H1 (cell line): ENCODE data around the gene NAV3. TPM values are rescaled to one million over a fixed set of nuclear protein-coding genes. Genes with fewer than 3 reads are reported as not detected.

Experiments
- CTCF ChIA-PET: fragments of 300-600 bp; sonication (Branson Sonifier 250); formaldehyde crosslinking; loops from one replicate; lab custom pipeline; 2021; ENCODE audit not compliant: partially characterized antibody; lab: Charles Lee
- POLR2A ChIA-PET: fragments of 300-600 bp; sonication (Branson Sonifier 250); formaldehyde crosslinking; loops from one replicate; lab custom pipeline; 2021; ENCODE audit warnings: inconsistent platforms; ENCODE audit not compliant: partially characterized antibody; lab: Charles Lee
- DNase-seq, 2 experiments: peaks; one replicate each; pipeline versions ENCODE4 v3.0.0 to v3.0.0-alpha.2; 2010 to 2022; ENCODE audit warnings: low spot score in 2 of 2, low read depth in 1 of 2, mixed read lengths in 1 of 2
- FAIRE-seq: peaks from 2 replicates; lab custom pipeline; 2011; peaks lifted over from hg19 to GRCh38; lab: Jason Lieb, UNC
- H2AFZ ChIP-seq: 2 replicates; pipeline ENCODE4 v1.8.1; 2012; ENCODE audit warnings: low read length, inconsistent platforms
- H2AK5ac ChIP-seq: 2 replicates; pipeline ENCODE4 v1.6.1; 2013; ENCODE audit warnings: low read depth, low read length
- H2BK120ac ChIP-seq: replicated peaks from 2 replicates; pipeline ENCODE3; 2013; ENCODE audit warnings: low read depth, low read length, inconsistent platforms
- H2BK12ac ChIP-seq: 2 replicates; pipeline ENCODE4 v1.6.1; 2013; ENCODE audit warnings: low read depth, low read length
- H2BK15ac ChIP-seq: 2 replicates; pipeline ENCODE4 v1.6.1; 2013; ENCODE audit warnings: low read length
- H2BK20ac ChIP-seq: 2 replicates; pipeline ENCODE4 v1.6.1; 2013; ENCODE audit warnings: low read length
- H2BK5ac ChIP-seq: 2 replicates; pipeline ENCODE4 v1.6.1; 2013; ENCODE audit warnings: low read depth, low read length
- H3K14ac ChIP-seq: 2 replicates; pipeline ENCODE4 v1.6.1; 2013; ENCODE audit warnings: inconsistent platforms; ENCODE audit not compliant: insufficient read length
- H3K18ac ChIP-seq: 2 replicates; pipeline ENCODE4 v1.6.1; 2013; ENCODE audit warnings: low read length; ENCODE audit errors: extremely low read depth
- H3K23ac ChIP-seq: 2 replicates; pipeline ENCODE4 v1.6.1; 2013; ENCODE audit warnings: inconsistent platforms; ENCODE audit not compliant: insufficient read length
- H3K23me2 ChIP-seq: 2 replicates; pipeline ENCODE4 v1.6.1; 2013; ENCODE audit warnings: low read depth, low read length
- H3K27ac ChIP-seq: 2 replicates; pipeline ENCODE4 v1.6.1; 2011; ENCODE audit warnings: low read depth, low read length, inconsistent platforms
- H3K27me3 ChIP-seq, 4 experiments: replicated peaks in 1 of 4; 1 replicate in 1 of 4; 2 replicates in 3 of 4; pipeline versions ENCODE4 v1.6.1 to v1.8.1; 2011 to 2013; ENCODE audit warnings: low read length in 3 of 4, mild to moderate bottlenecking in 3 of 4, inconsistent platforms in 2 of 4, mixed read lengths in 2 of 4, moderate library complexity in 1 of 4; ENCODE audit not compliant: control insufficient read depth in 3 of 4, insufficient read depth in 3 of 4; ENCODE audit errors: extremely low read depth in 1 of 4
- H3K36me3 ChIP-seq, 4 experiments: 2 replicates each; pipeline versions ENCODE4 v1.6.1 to v1.8.1; 2011 to 2013; ENCODE audit warnings: mild to moderate bottlenecking in 4 of 4, low read length in 3 of 4, moderate library complexity in 2 of 4, control low read depth in 1 of 4, inconsistent platforms in 1 of 4; ENCODE audit not compliant: insufficient read depth in 4 of 4, control insufficient read depth in 2 of 4
- H3K4ac ChIP-seq: replicated peaks from 2 replicates; pipeline ENCODE3; 2013; ENCODE audit warnings: low read length, low read depth, mixed read lengths, inconsistent platforms; ENCODE audit not compliant: insufficient read length
- H3K4me1 ChIP-seq, 4 experiments: replicated peaks in 1 of 4; 1 replicate in 1 of 4; 2 replicates in 3 of 4; pipeline versions ENCODE4 v1.6.1 to v1.8.1; 2011 to 2013; ENCODE audit warnings: low read length in 3 of 4, inconsistent platforms in 2 of 4, mixed read lengths in 1 of 4; ENCODE audit not compliant: insufficient read depth in 4 of 4, control insufficient read depth in 3 of 4
- H3K4me2 ChIP-seq, 2 experiments: 2 replicates each; pipeline versions ENCODE4 v1.6.1 to v1.8.1; 2011 to 2013; ENCODE audit warnings: low read depth in 2 of 2, low read length in 2 of 2, control low read depth in 1 of 2, inconsistent platforms in 1 of 2, mild to moderate bottlenecking in 1 of 2; ENCODE audit not compliant: insufficient read depth in 1 of 2
- H3K4me3 ChIP-seq, 4 experiments: fragments of 200-600, 300-600 bp in 1 of 4; sonication (generic), shearing (Covaris generic), sonication (Bioruptor Twin) in 1 of 4; 2 replicates each; pipeline versions ENCODE4 v1.5.1 to v1.8.1; 2011 to 2016; ENCODE audit warnings: low read length in 4 of 4, low read depth in 3 of 4, control low read depth in 2 of 4, inconsistent platforms in 2 of 4, mild to moderate bottlenecking in 2 of 4, mixed read lengths in 1 of 4, moderate library complexity in 1 of 4; ENCODE audit not compliant: insufficient read depth in 2 of 4; ENCODE audit errors: extremely low read depth in 1 of 4
- H3K56ac ChIP-seq: replicated peaks from 2 replicates; pipeline ENCODE3; 2013; ENCODE audit warnings: low read depth, mild to moderate bottlenecking, mixed read lengths, low read length, inconsistent platforms; ENCODE audit not compliant: insufficient read length
- H3K79me1 ChIP-seq: 2 replicates; pipeline ENCODE4 v1.6.1; 2013; ENCODE audit warnings: low read depth, low read length, control low read depth
- H3K79me2 ChIP-seq, 2 experiments: 2 replicates each; pipeline versions ENCODE4 v1.6.1 to v1.8.1; 2012 to 2013; ENCODE audit warnings: low read length in 2 of 2, mild to moderate bottlenecking in 2 of 2, inconsistent platforms in 1 of 2; ENCODE audit not compliant: insufficient read depth in 2 of 2, control insufficient read depth in 1 of 2
- H3K9ac ChIP-seq, 4 experiments: replicated peaks in 1 of 4; 1 replicate in 1 of 4; 2 replicates in 3 of 4; pipeline versions ENCODE4 v1.6.1 to v1.8.1; 2011 to 2013; ENCODE audit warnings: low read depth in 3 of 4, low read length in 3 of 4, control low read depth in 2 of 4, mild to moderate bottlenecking in 2 of 4, moderate library complexity in 2 of 4, inconsistent platforms in 1 of 4; ENCODE audit errors: extremely low read depth in 1 of 4
- H3K9me3 ChIP-seq, 2 experiments: 2 replicates each; pipeline versions ENCODE4 v1.6.1 to v1.8.1; 2012 to 2013; ENCODE audit warnings: mild to moderate bottlenecking in 2 of 2, moderate library complexity in 2 of 2, control low read depth in 1 of 2, inconsistent platforms in 1 of 2, low read depth in 1 of 2, low read length in 1 of 2, mixed read lengths in 1 of 2; ENCODE audit not compliant: insufficient read depth in 2 of 2
- H4K20me1 ChIP-seq, 2 experiments: replicated peaks in 1 of 2; 2 replicates each; pipeline versions ENCODE3 to v1.8.1; 2011 to 2013; ENCODE audit warnings: inconsistent platforms in 2 of 2, low read length in 2 of 2, mild to moderate bottlenecking in 1 of 2; ENCODE audit not compliant: insufficient read depth in 2 of 2, control insufficient read depth in 1 of 2
- H4K5ac ChIP-seq: 2 replicates; pipeline ENCODE4 v1.6.1; 2013; ENCODE audit warnings: low read length, low read depth, mixed read lengths, inconsistent platforms; ENCODE audit not compliant: insufficient read length
- H4K8ac ChIP-seq: 2 replicates; pipeline ENCODE4 v1.8.0; 2013; ENCODE audit warnings: mild to moderate bottlenecking, moderate library complexity, low read length, inconsistent platforms; ENCODE audit not compliant: insufficient read depth; ENCODE audit errors: extremely low read depth
- H4K91ac ChIP-seq: replicated peaks from 2 replicates; pipeline ENCODE3; 2013; ENCODE audit warnings: low read length, mixed read lengths, inconsistent platforms; ENCODE audit not compliant: insufficient read length
- ATF3 ChIP-seq: IDR thresholded peaks from 2 replicates; pipeline ENCODE4 v1.6.1; 2011; ENCODE audit warnings: low read depth, mild to moderate bottlenecking, low read length; ENCODE audit not compliant: insufficient read depth
- BRCA1 ChIP-seq: IDR thresholded peaks from 2 replicates; pipeline ENCODE4 v1.6.1; 2012; ENCODE audit warnings: low read depth, low read length, improper control_type of control experiment
- CBX5 ChIP-seq: fragments of 300-800, 300-1000 bp; sonication (generic); IDR thresholded peaks from 2 replicates; pipeline ENCODE4 v1.7.1; 2016; ENCODE audit warnings: antibody characterized with exemption, low read length, low read depth
- CEBPB ChIP-seq: IDR thresholded peaks from 2 replicates; pipeline ENCODE4 v1.6.1; 2012; ENCODE audit warnings: low read depth, low read length
- CHD1 ChIP-seq: IDR thresholded peaks from 2 replicates; pipeline ENCODE4 v1.6.1; 2012; ENCODE audit warnings: low read depth, low read length, improper control_type of control experiment
- CREB1 ChIP-seq: IDR thresholded peaks from 2 replicates; pipeline ENCODE4 v1.6.1; 2012; ENCODE audit warnings: inconsistent platforms
- CTBP2 ChIP-seq: IDR thresholded peaks from 2 replicates; pipeline ENCODE4 v1.7.0; 2011; ENCODE audit warnings: borderline replicate concordance, mild to moderate bottlenecking, moderate library complexity, mixed read lengths, low read length; ENCODE audit not compliant: insufficient read depth, insufficient read length
- GTF2F1 ChIP-seq: IDR thresholded peaks from 2 replicates; pipeline ENCODE4 v1.6.1; 2012; ENCODE audit warnings: low read depth, low read length, improper control_type of control experiment, borderline replicate concordance
- HDAC6 ChIP-seq: IDR thresholded peaks from one replicate; pipeline ENCODE4 v1.7.1; 2012; ENCODE audit warnings: low read depth, mild to moderate bottlenecking, inconsistent platforms, low read length, moderate library complexity
- NRF1 ChIP-seq: IDR thresholded peaks from 2 replicates; pipeline ENCODE4 v1.6.1; 2011; ENCODE audit warnings: mild to moderate bottlenecking, low read depth, low read length, improper control_type of control experiment
- RFX5 ChIP-seq: IDR thresholded peaks from 2 replicates; pipeline ENCODE4 v1.6.1; 2011; ENCODE audit warnings: low read depth, low read length, improper control_type of control experiment, borderline replicate concordance
- SIN3A ChIP-seq, 2 experiments: IDR thresholded peaks in 1 of 2; conservative IDR thresholded peaks in 1 of 2; 2 replicates each; pipeline ENCODE4 v1.6.1; 2011 to 2012; ENCODE audit warnings: low read length in 2 of 2, improper control_type of control experiment in 1 of 2, low read depth in 1 of 2, mild to moderate bottlenecking in 1 of 2
- SP1 ChIP-seq: IDR thresholded peaks from 2 replicates; pipeline ENCODE4 v1.6.1; 2011; ENCODE audit warnings: low read depth, low read length
- SP4 ChIP-seq: IDR thresholded peaks from 2 replicates; pipeline ENCODE4 v1.6.1; 2012; ENCODE audit warnings: low read length, inconsistent platforms
- TAF1 ChIP-seq: IDR thresholded peaks from 2 replicates; pipeline ENCODE4 v1.6.1; 2011; ENCODE audit warnings: mild to moderate bottlenecking, low read depth, low read length
- WGBS, 2 experiments: shearing (Covaris generic) in 1 of 2; methylation state at CpG; one replicate each; pipeline versions ENCODE4 v1.1.6 to v1.1.7; 2013 to 2015; ENCODE audit warnings: low lambda C conversion rate in 2 of 2, mixed read lengths in 2 of 2, inconsistent platforms in 1 of 2, low coverage in 1 of 2, missing lambda C conversion rate in 1 of 2; ENCODE audit not compliant: insufficient replicate concordance in 2 of 2, insufficient coverage in 1 of 2, insufficient read length in 1 of 2; ENCODE audit errors: extremely low coverage in 1 of 2, missing lambda C conversion rate in 1 of 2; 5-methylcytosine and 5-hydroxymethylcytosine counted together
- polyA plus RNA-seq, 7 experiments: library from polyadenylated mRNA; depleted of rRNA in 3 of 7; stranded (reverse) in 5 of 7; unstranded in 2 of 7; fragments of >200 nt in 5 of 7; fragments of 200-250 nt in 2 of 7; gene quantifications; 1 replicate in 5 of 7; 2 replicates in 1 of 7; 4 replicates in 1 of 7; pipeline versions ENCODE4 v1.2.1 to v1.2.3, GENCODE V29; 2011 to 2013; ENCODE audit warnings: missing spikeins in 2 of 7, mixed read lengths in 2 of 7
- total RNA-seq: library from RNA; stranded (reverse); fragmentation: NEBNext Ultra II Directional; extraction: Animal tissue kit (Norgen Biotek cat#: 25700); gene quantifications from 2 replicates; pipeline ENCODE4 v1.2.1, GENCODE V29; 2021

NAV3 gene
- total and polyA plus RNA-seq, 2 of the 8 experiments (the other 6 are each of a cell fraction or from before 2014, with no cell fraction given), result 0.47 to 5.0 TPM

DNA sequence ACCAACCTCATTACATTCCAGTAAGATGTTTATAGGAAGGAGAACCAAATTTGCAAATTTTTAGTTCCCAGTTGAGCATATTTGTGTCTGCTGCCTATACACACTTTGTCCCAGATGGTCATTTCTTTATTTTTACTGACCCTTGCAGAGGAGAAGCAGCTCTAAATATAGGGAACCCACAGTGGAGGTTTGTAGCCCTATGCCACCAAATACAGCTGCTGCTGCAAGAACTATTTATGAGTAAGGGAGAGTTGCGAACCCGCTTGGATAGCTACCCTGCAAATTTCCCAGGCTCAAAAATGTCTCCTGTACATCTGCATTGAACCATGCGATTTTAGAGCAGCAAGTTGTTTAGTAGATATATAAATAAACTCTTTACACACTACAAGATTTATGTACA is 48.2 kb downstream of the NAV3 start:
- Histone ChIP-seq H2BK15ac (no peak overlapping the region), H3K27ac (no peak overlapping the region), H3K4me2 (no peak overlapping the region), H3K4me3 (no peak overlapping the region), H2BK12ac (no peak overlapping the region), H4K20me1 (no peaks in the 10 kb centered on the region), H3K23ac (no peak overlapping the region), H3K23me2 (no peaks in the 10 kb centered on the region), H3K4me1 (no peaks in the 10 kb centered on the region), H3K56ac (no peak overlapping the region), H2BK5ac (no peak overlapping the region), H3K79me1 (no peaks in the 10 kb centered on the region), H3K9ac (no peak overlapping the region), H2AFZ (no peak overlapping the region), H4K91ac (no peak overlapping the region), H3K36me3 (no peaks in the 10 kb centered on the region), H4K8ac (no peak overlapping the region), H2BK20ac (no peak overlapping the region), H3K4ac (no peak overlapping the region), H3K79me2 (no peaks in the 10 kb centered on the region), H3K9me3 (no peaks in the 10 kb centered on the region), H3K27me3 (no peaks in the 10 kb centered on the region), H4K5ac (no peak overlapping the region), H2AK5ac (no peak overlapping the region), H3K18ac (no peak overlapping the region), H3K14ac (no peak overlapping the region), H2BK120ac (no peak overlapping the region)
- WGBS, 2 experiments, result 92% methylated on average over 3 of the region's 3 CpGs; no CpG with 5 or more reads in 1 of the 2 experiments
- DNase-seq (no peak), FAIRE-seq (no peak)
- ChIA-PET POLR2A (no interaction called here), CTCF (interaction anchor here (0.9 to 1.2 kb wide), 2 partner anchors 36 to 162 kb away, joined by 3 read pairs; no protein-coding TSS in a partner anchor)
- TF ChIP-seq CREB1 (no peak), BRCA1 (no peak), HDAC6 (no peak), GTF2F1 (no peak), CEBPB (no peak), TAF1 (no peak), SIN3A (conservative IDR thresholded peaks at IDR 0.05 in 1 of 2, IDR thresholded peaks at IDR 0.05 in 1 of 2; ENCODE audit: low read depth in 1 of 2, low read length in 2 of 2) (no peak), SP1 (no peak), CHD1 (no peak), NRF1 (no peak), ATF3 (no peak), CBX5 (no peak), CTBP2 (no peak), RFX5 (no peak), SP4 (no peak)
